H1 (cell line): Measurements from ENCODE around the gene TRAF5.

Experiments used
- ATF2 ChIP-seq: IDR thresholded peaks from 2 replicates; pipeline ENCODE4 v1.6.1; 2012; ENCODE audit warnings: low read length, inconsistent platforms
- BACH1 ChIP-seq: IDR thresholded peaks from 2 replicates; pipeline ENCODE4 v1.6.1; 2012; ENCODE audit warnings: low read length, improper control_type of control experiment
- HDAC2 ChIP-seq, 2 experiments: fragments of 300-600 bp in 1 of 2; sonication (generic) in 1 of 2; IDR thresholded peaks; 2 replicates each; pipeline ENCODE4 v1.6.1; 2011 to 2012; ENCODE audit warnings: low read depth in 2 of 2, low read length in 2 of 2, mild to moderate bottlenecking in 2 of 2, moderate library complexity in 2 of 2, borderline replicate concordance in 1 of 2, inconsistent platforms in 1 of 2
- POLR2A ChIP-seq, 2 experiments: IDR thresholded peaks; 1 replicate in 1 of 2; 2 replicates in 1 of 2; pipeline ENCODE4 v1.6.1; 2011; ENCODE audit warnings: low read depth in 2 of 2, low read length in 2 of 2, mild to moderate bottlenecking in 2 of 2; ENCODE audit errors: control extremely low read depth in 1 of 2
- POLR2AphosphoS5 ChIP-seq: IDR thresholded peaks from 2 replicates; pipeline ENCODE4 v1.6.1; 2011; ENCODE audit warnings: low read depth, low read length
- RAD21 ChIP-seq, 2 experiments: IDR thresholded peaks in 1 of 2; conservative IDR thresholded peaks in 1 of 2; 2 replicates each; pipeline ENCODE4 v1.6.1; 2011; ENCODE audit warnings: low read depth in 2 of 2, low read length in 2 of 2, improper control_type of control experiment in 1 of 2, inconsistent platforms in 1 of 2, mild to moderate bottlenecking in 1 of 2, moderate library complexity in 1 of 2
- TEAD4 ChIP-seq: IDR thresholded peaks from 2 replicates; pipeline ENCODE4 v1.6.1; 2012; ENCODE audit warnings: low read depth, low read length, inconsistent platforms, mixed read lengths
- ZNF274 ChIP-seq: IDR thresholded peaks from 2 replicates; pipeline ENCODE4 v1.7.0; 2012; ENCODE audit warnings: low read length, borderline replicate concordance; ENCODE audit errors: extremely low read depth
- TF ChIP-seq, protein P1 (sequence below), 3 experiments: IDR thresholded peaks; 1 replicate in 2 of 3; 2 replicates in 1 of 3; pipeline versions ENCODE4 v1.5.1 to v1.6.1; 2011; ENCODE audit warnings: low read length in 3 of 3, mild to moderate bottlenecking in 3 of 3, inconsistent platforms in 2 of 3, low read depth in 1 of 3, moderate library complexity in 1 of 3; ENCODE audit not compliant: insufficient read depth in 1 of 3; ENCODE audit errors: control extremely low read depth in 1 of 3

DNA sequence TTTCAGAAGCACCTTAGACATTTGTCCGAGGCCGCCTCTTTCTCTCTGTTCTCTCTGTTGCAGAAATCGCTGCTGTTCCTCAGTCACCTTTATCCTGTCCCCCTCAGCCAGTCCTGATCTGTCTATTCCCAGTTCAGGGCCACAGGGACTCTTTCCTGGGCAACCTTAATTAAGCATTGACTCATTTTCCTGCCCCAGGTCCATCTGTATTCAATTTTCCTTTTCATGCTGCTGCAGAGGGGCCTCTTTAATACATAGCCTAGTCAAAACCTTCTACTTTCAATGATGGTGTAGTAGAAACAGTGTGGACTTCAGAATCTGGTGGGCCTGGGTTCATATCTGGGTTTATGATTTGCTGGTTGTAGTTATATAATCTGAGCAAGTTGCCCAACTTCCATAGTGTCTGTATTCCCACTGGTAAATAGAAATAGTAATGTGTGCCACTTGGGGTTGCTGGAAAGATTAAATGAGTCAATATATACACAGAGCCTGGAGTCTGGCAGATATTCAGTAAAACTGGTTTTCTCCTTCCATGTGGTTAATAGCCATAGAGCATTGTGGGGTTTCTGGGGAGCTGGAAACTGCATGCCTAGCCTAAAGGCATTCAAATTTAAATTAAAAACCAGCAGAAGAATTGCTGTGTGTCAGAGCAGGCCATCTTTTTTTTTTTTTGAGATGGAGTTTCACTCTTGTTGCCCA is 4.5 kb downstream of the TRAF5 start:
- TF ChIP-seq BACH1 (no peak), POLR2AphosphoS5 (no peak), HDAC2 (IDR thresholded peaks at IDR 0.05; ENCODE audit: borderline replicate concordance in 1 of 2, low read depth in 2 of 2, low read length in 2 of 2) (no peak), ATF2 (no peak), ZNF274 (no peak), RAD21 (IDR thresholded peaks at IDR 0.05 in 1 of 2, conservative IDR thresholded peaks at IDR 0.05 in 1 of 2; ENCODE audit: low read depth in 2 of 2, low read length in 2 of 2) (no peak), POLR2A (IDR thresholded peaks at IDR 0.05; ENCODE audit: control extremely low read depth in 1 of 2, low read depth in 2 of 2, low read length in 2 of 2) (no peak), TEAD4 (no peak)
- TF ChIP-seq, protein P1, sequence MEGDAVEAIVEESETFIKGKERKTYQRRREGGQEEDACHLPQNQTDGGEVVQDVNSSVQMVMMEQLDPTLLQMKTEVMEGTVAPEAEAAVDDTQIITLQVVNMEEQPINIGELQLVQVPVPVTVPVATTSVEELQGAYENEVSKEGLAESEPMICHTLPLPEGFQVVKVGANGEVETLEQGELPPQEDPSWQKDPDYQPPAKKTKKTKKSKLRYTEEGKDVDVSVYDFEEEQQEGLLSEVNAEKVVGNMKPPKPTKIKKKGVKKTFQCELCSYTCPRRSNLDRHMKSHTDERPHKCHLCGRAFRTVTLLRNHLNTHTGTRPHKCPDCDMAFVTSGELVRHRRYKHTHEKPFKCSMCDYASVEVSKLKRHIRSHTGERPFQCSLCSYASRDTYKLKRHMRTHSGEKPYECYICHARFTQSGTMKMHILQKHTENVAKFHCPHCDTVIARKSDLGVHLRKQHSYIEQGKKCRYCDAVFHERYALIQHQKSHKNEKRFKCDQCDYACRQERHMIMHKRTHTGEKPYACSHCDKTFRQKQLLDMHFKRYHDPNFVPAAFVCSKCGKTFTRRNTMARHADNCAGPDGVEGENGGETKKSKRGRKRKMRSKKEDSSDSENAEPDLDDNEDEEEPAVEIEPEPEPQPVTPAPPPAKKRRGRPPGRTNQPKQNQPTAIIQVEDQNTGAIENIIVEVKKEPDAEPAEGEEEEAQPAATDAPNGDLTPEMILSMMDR (IDR thresholded peaks at IDR 0.05; ENCODE audit: control extremely low read depth in 1 of 3, insufficient read depth in 1 of 3, low read depth in 1 of 3, low read length in 3 of 3), result no peak
